HG02852 (cell line): ENCODE measurements around the gene CHRDL1.
"Not testable (repeated sequence)": the region's sequence is repeated elsewhere in the genome, so short reads cannot be mapped to it uniquely, and the experiment has no call there.

Source experiments
- ATAC-seq: cut with Tn5 transposase; IDR thresholded peaks from one replicate; pipeline ENCODE4 v1.9.1; 2021; ENCODE audit warnings: mild to moderate bottlenecking, moderate library complexity; ENCODE audit not compliant: unreplicated experiment

The CHRDL1 gene

GRCh38 chrX:110795645-110796406, at the start of gene CHRDL1:
TSS of gene CHRDL1 (minus strand) at chrX:110795817. CDS start at chrX:110792181, 3,636 bp downstream.
- no peak for ATAC-seq

GRCh38 chrX:110836982-110837381, 41.4 kb upstream of the CHRDL1 start:
- no peak for ATAC-seq

- ATAC-seq, result no peak
Observed at GRCh38 chrX:110836451-110836850, 40.8 kb upstream of the CHRDL1 start.

GRCh38 chrX:110836001-110836400, 40.4 kb upstream of the CHRDL1 start:
- no peak for ATAC-seq

GRCh38 chrX:110825972-110826371, 30.4 kb upstream of the CHRDL1 start:
- no peak for ATAC-seq

GRCh38 chrX:110816543-110816942, 20.9 kb upstream of the CHRDL1 start:
- ATAC-seq, result not testable (repeated sequence)

GRCh38 chrX:110806145-110806544, 10.5 kb upstream of the CHRDL1 start:
- no peak for ATAC-seq

GRCh38 chrX:110805303-110805702, 9.7 kb upstream of the CHRDL1 start:
- no peak for ATAC-seq

- no peak for ATAC-seq
Observed at GRCh38 chrX:110804446-110804845, 8.8 kb upstream of the CHRDL1 start.

GRCh38 chrX:110803506-110803905, 7.9 kb upstream of the CHRDL1 start:
- ATAC-seq, result no peak

GRCh38 chrX:110796407-110796697, 735 bp upstream of the CHRDL1 start:
- no peak for ATAC-seq

- ATAC-seq, result no peak
Observed at GRCh38 chrX:110794601-110795000, 1.0 kb downstream of the CHRDL1 start.

- ATAC-seq, result no peak
Observed at GRCh38 chrX:110791071-110791470, 4.5 kb downstream of the CHRDL1 start.

GRCh38 chrX:110786486-110786885, 9.1 kb downstream of the CHRDL1 start:
- no peak for ATAC-seq

GRCh38 chrX:110759785-110760184, 35.8 kb downstream of the CHRDL1 start:
- ATAC-seq, result no peak

GRCh38 chrX:110758781-110759422, 36.7 kb downstream of the CHRDL1 start:
- ATAC-seq, result no peak

GRCh38 chrX:110755611-110756010, 40.0 kb downstream of the CHRDL1 start:
- ATAC-seq, result no peak

GRCh38 chrX:110755061-110755460, 40.6 kb downstream of the CHRDL1 start:
- ATAC-seq, result no peak

GRCh38 chrX:110750526-110751189, 45.0 kb downstream of the CHRDL1 start:
- no peak for ATAC-seq

- no peak for ATAC-seq
Observed at GRCh38 chrX:110748256-110748806, 47.3 kb downstream of the CHRDL1 start.

- ATAC-seq, result no peak
Observed at GRCh38 chrX:110746014-110746413, 49.6 kb downstream of the CHRDL1 start.

- no peak for ATAC-seq
Observed at GRCh38 chrX:110745288-110745687, 50.3 kb downstream of the CHRDL1 start.
